Gastrocnemius medialis (tissue), 4 donors: Measurements from ENCODE around the gene HINFP. TPM values are rescaled to one million over a fixed set of nuclear protein-coding genes. Genes with fewer than 3 reads are reported as not detected.

Experiments used
- ATAC-seq, 2 donors: fragments of 150-250 bp; one replicate each; pipeline ENCODE4 v1.9.1; 2016
- DNase-seq, 2 donors: peaks; one replicate each; pipeline ENCODE4 v3.0.0-alpha.2; 2019
- H3K27ac ChIP-seq, 4 donors: fragments of 200-600 bp; sonication (generic); 1 replicate in 1 of 4; 2 replicates in 3 of 4; pipeline ENCODE4 v1.5.1; 2016 to 2018; ENCODE audit warnings: mild to moderate bottlenecking in 2 of 4, moderate library complexity in 1 of 4
- H3K27me3 ChIP-seq, 3 donors: fragments of 200-600 bp; sonication (generic) in 2 of 3; 1 replicate in 1 of 3; 2 replicates in 2 of 3; pipeline versions ENCODE4 v1.5.1 to v1.6.0; 2016 to 2019; ENCODE audit warnings: mild to moderate bottlenecking in 1 of 3, moderate library complexity in 1 of 3
- H3K36me3 ChIP-seq, 2 donors: fragments of 200-600 bp; sonication (generic) in 1 of 2; one replicate each; pipeline ENCODE4 v1.5.1; 2017 to 2018
- H3K4me1 ChIP-seq, 2 donors: fragments of 200-600 bp; sonication (generic) in 1 of 2; one replicate each; pipeline ENCODE4 v1.5.1; 2016 to 2017; ENCODE audit warnings: mild to moderate bottlenecking in 2 of 2
- H3K4me3 ChIP-seq, 4 donors: fragments of 200-600 bp; sonication (generic) in 3 of 4; 1 replicate in 1 of 4; 2 replicates in 3 of 4; pipeline ENCODE4 v1.5.1; 2016 to 2019; ENCODE audit warnings: mild to moderate bottlenecking in 2 of 4
- H3K9me3 ChIP-seq, 3 donors: fragments of 200-600 bp; sonication (generic) in 2 of 3; 1 replicate in 1 of 3; 2 replicates in 2 of 3; pipeline ENCODE4 v1.5.1; 2016 to 2019
- POLR2A ChIP-seq, 2 donors: fragments of 450-650 bp; IDR thresholded peaks; one replicate each; pipeline ENCODE4 v1.6.1; 2017; ENCODE audit warnings: antibody characterized with exemption in 2 of 2, mild to moderate bottlenecking in 2 of 2, moderate library complexity in 2 of 2
- in situ Hi-C, 4 donors: fragments of 200-750 bp; cut with MboI; loops; one replicate each; pipeline versions ENCODE4 v1.15.0 to v1.8.0; 2017; ENCODE audit warnings: low sequenced_read_pairs in 4 of 4
- intact Hi-C: fragments of 100-400 bp; cut with DNase I; formaldehyde crosslinking; loops from one replicate; pipeline ENCODE4 v1.15.1; 2023; ENCODE audit warnings: low total_unique reads
- total RNA-seq, 4 donors: library from RNA; depleted of rRNA; stranded (reverse); fragments of >200 nt; gene quantifications; one replicate each; pipeline versions ENCODE4 v1.1.0 to v1.2.3, GENCODE V29; 2016
- TF ChIP-seq, protein P1 (sequence below), 5 experiments: fragments of 450-650 bp in 3 of 5; fragments of 200-600 bp in 2 of 5; sonication (generic) in 2 of 5; IDR thresholded peaks in 4 of 5; conservative IDR thresholded peaks in 1 of 5; 1 replicate in 4 of 5; 2 replicates in 1 of 5; pipeline ENCODE4 v1.5.1; 2016 to 2019; ENCODE audit warnings: antibody characterized with exemption in 5 of 5, mild to moderate bottlenecking in 3 of 5, moderate library complexity in 3 of 5

HINFP gene
- total RNA-seq, 4 donors from 2014 or later = 8.1 to 17.8 (median 15.3) TPM

DNA sequence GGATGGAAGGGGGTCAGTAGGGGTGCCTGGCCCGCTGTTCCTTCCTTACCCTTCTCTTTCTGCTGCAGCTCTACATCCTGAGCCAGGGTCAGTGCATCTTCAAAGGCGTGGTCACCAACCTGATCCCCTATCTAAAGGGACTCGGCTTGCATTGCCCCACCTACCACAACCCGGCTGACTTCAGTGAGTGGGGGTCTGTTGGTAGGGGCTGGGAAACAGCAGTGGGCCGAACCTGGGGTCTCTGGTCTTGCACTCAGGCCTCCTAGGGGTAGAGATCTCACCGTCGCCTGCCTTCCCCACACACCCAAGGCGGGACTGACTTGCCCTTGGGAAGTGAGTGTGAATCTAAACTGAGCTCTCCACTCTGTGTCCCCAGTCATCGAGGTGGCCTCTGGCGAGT is 35.1 kb downstream of the HINFP start:
- no peak overlapping the region for H3K27ac ChIP-seq
- H3K36me3 ChIP-seq = no peaks in the 10 kb centered on the region
- no peaks in the 10 kb centered on the region for H3K27me3 ChIP-seq
- ATAC-seq (no peak), DNase-seq (no peak)
- H3K4me1 ChIP-seq = no peaks in the 10 kb centered on the region
- in situ Hi-C loops (no loop called here), intact Hi-C loops (no loop called here)
- H3K4me3 ChIP-seq = no peak overlapping the region
- TF ChIP-seq, protein P1, sequence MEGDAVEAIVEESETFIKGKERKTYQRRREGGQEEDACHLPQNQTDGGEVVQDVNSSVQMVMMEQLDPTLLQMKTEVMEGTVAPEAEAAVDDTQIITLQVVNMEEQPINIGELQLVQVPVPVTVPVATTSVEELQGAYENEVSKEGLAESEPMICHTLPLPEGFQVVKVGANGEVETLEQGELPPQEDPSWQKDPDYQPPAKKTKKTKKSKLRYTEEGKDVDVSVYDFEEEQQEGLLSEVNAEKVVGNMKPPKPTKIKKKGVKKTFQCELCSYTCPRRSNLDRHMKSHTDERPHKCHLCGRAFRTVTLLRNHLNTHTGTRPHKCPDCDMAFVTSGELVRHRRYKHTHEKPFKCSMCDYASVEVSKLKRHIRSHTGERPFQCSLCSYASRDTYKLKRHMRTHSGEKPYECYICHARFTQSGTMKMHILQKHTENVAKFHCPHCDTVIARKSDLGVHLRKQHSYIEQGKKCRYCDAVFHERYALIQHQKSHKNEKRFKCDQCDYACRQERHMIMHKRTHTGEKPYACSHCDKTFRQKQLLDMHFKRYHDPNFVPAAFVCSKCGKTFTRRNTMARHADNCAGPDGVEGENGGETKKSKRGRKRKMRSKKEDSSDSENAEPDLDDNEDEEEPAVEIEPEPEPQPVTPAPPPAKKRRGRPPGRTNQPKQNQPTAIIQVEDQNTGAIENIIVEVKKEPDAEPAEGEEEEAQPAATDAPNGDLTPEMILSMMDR (IDR thresholded peaks at IDR 0.05 in 4 of 5, conservative IDR thresholded peaks at IDR 0.05 in 1 of 5) = no peak
- TF ChIP-seq POLR2A (IDR thresholded peaks at IDR 0.05) = no peak
- H3K9me3 ChIP-seq = no peaks in the 10 kb centered on the region

- DNase-seq (no peak), ATAC-seq (no peak)
- no peaks in the 10 kb centered on the region for H3K4me1 ChIP-seq
- no peak overlapping the region for H3K4me3 ChIP-seq
- in situ Hi-C loops (no loop called here), intact Hi-C loops (no loop called here)
- no peaks in the 10 kb centered on the region for H3K27me3 ChIP-seq
- H3K27ac ChIP-seq = no peak overlapping the region
- H3K9me3 ChIP-seq = no peaks in the 10 kb centered on the region
- no peaks in the 10 kb centered on the region for H3K36me3 ChIP-seq
- TF ChIP-seq POLR2A (IDR thresholded peaks at IDR 0.05) = no peak
- TF ChIP-seq, protein P1 (IDR thresholded peaks at IDR 0.05 in 4 of 5, conservative IDR thresholded peaks at IDR 0.05 in 1 of 5) = no peak
Observed at GRCh38 chr11:119157063-119157462, 35.7 kb downstream of the HINFP start.

- DNase-seq (no peak), ATAC-seq (no peak)
- H3K36me3 ChIP-seq = no peaks in the 10 kb centered on the region
- no peak overlapping the region for H3K27ac ChIP-seq
- in situ Hi-C loops (no loop called here), intact Hi-C loops (no loop called here)
- H3K9me3 ChIP-seq = no peaks in the 10 kb centered on the region
- H3K4me3 ChIP-seq = no peak overlapping the region
- no peaks in the 10 kb centered on the region for H3K4me1 ChIP-seq
- TF ChIP-seq, protein P1 (IDR thresholded peaks at IDR 0.05 in 4 of 5, conservative IDR thresholded peaks at IDR 0.05 in 1 of 5) = no peak
- TF ChIP-seq POLR2A (IDR thresholded peaks at IDR 0.05) = no peak
- no peaks in the 10 kb centered on the region for H3K27me3 ChIP-seq
Observed at GRCh38 chr11:119158467-119158866, 37.1 kb downstream of the HINFP start.

- Histone ChIP-seq H3K9me3 (no peaks in the 10 kb centered on the region), H3K27ac (no peak overlapping the region), H3K4me1 (no peaks in the 10 kb centered on the region), H3K27me3 (no peaks in the 10 kb centered on the region), H3K4me3 (no peak overlapping the region), H3K36me3 (no peaks in the 10 kb centered on the region)
- intact Hi-C loops = no loop called here
- no peak for TF ChIP-seq POLR2A (IDR thresholded peaks at IDR 0.05)
- TF ChIP-seq, protein P1 (IDR thresholded peaks at IDR 0.05 in 4 of 5, conservative IDR thresholded peaks at IDR 0.05 in 1 of 5) = no peak
- ATAC-seq (no peak), DNase-seq (no peak)
- in situ Hi-C loops = no loop called here
Observed at GRCh38 chr11:119160151-119160550, 38.8 kb downstream of the HINFP start.

DNA sequence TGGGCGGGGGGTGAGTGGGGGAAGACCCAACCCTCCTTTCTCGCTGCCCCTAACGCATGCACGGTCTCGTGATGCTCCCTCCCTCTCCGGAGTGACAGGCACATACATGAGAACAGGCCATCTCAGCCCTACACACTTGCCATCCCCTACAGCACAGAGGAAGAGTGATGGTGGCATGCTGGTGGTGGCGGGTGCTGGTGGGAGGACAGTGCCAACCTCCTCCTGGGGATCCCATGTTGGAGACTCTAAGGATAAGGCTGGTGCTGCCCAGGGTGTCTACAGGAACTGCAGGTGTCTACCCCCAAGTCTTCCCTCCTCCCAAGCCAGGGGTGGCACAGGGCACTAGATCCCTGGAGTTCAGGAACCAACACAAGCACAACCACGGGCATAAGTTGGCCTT is 40.5 kb downstream of the HINFP start:
- no peak for DNase-seq
- ATAC-seq = no peak
- Histone ChIP-seq H3K36me3 (no peaks in the 10 kb centered on the region), H3K27ac (no peak overlapping the region), H3K27me3 (no peaks in the 10 kb centered on the region), H3K4me1 (no peaks in the 10 kb centered on the region), H3K4me3 (no peak overlapping the region), H3K9me3 (no peaks in the 10 kb centered on the region)
- no peak for TF ChIP-seq POLR2A (IDR thresholded peaks at IDR 0.05)
- TF ChIP-seq, protein P1 (IDR thresholded peaks at IDR 0.05 in 4 of 5, conservative IDR thresholded peaks at IDR 0.05 in 1 of 5) = no peak
- intact Hi-C loops (no loop called here), in situ Hi-C loops (no loop called here)
